ENCODE results near the gene PROX1.
"Not testable (repeated sequence)": the region's sequence is repeated elsewhere in the genome, so short reads cannot be mapped to it uniquely, and the experiment has no call there.

The PROX1 gene

DNA sequence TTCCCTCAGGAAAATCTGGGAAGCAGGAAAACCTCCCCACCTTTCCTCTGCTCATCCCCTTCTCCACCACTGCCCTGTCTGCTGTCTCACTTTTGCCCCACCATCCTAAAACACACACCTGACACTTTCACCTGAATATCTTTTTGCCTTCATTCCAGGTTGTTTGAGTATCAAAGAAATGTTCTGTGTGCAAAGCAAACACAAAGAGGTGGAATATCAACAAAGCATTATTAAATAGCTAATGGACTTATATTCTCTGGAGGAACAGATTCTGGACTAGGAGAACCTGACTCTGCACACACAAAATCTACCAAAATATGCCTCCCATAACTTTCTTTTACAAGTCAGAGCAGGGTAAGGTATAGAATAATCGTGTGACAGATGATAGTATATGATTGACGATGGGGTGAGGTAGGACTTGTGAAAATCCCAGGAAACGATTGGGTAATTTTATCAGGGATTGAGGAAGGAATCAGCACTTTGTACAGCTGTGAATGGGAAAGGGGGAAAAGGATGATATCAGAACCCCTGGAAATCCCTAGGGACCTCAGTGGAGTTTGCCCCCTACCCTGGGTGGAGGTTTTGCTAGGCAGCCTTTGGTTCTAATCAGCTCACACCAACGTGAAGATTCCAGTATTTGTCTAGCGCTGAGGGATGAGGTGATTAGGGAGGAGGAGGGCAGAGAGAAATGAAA lies 87.7 kb downstream of the PROX1 start:
- TF ChIP-seq, protein P1, sequence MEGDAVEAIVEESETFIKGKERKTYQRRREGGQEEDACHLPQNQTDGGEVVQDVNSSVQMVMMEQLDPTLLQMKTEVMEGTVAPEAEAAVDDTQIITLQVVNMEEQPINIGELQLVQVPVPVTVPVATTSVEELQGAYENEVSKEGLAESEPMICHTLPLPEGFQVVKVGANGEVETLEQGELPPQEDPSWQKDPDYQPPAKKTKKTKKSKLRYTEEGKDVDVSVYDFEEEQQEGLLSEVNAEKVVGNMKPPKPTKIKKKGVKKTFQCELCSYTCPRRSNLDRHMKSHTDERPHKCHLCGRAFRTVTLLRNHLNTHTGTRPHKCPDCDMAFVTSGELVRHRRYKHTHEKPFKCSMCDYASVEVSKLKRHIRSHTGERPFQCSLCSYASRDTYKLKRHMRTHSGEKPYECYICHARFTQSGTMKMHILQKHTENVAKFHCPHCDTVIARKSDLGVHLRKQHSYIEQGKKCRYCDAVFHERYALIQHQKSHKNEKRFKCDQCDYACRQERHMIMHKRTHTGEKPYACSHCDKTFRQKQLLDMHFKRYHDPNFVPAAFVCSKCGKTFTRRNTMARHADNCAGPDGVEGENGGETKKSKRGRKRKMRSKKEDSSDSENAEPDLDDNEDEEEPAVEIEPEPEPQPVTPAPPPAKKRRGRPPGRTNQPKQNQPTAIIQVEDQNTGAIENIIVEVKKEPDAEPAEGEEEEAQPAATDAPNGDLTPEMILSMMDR (IDR thresholded peaks at IDR 0.05; ENCODE audit: low read depth, low read length, missing control alignments), result no peak
- no peak for DNase-seq (ENCODE audit: low read depth)
- H3K4me3 ChIP-seq (ENCODE audit: low read depth, low read length), result no peak overlapping the region

DNA sequence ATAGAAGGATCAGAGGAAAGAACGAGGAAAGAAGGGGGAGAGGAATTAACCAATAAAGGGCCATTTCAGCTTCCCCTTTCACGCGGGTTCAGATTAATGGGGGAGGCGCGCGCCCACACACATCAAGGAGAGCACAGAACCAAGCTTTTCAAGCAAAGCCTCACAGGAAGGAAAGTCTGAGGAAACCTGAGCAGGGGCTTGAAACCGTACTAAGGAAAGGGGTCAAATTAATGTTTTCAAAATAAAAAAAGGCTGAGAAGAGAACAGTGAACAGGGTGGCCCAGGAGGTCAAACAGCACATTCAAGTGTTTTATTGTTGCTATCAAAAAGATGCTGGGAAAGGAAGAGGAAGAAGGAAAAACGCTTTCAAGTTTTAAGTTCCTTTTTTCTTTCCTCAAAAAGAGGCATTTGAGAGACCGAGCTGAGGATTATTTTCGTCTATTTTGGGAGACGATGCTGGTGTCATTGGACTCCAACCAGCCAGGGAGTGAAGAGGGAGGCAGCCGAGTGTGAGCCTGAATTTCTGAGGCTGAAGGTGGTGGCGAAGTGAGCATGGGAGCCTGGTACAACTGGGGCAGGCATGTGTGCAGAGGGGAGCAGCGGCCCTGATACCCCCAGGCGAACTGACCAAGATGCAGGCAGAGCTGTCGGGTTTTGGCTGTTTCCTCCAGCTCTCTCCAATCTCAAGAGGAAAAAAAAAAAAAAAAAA lies 88.4 kb downstream of the PROX1 start:
- TF ChIP-seq, protein P1 (IDR thresholded peaks at IDR 0.05; ENCODE audit: low read depth, low read length, missing control alignments), result no peak
- no peak for DNase-seq (ENCODE audit: low read depth)
- no peak overlapping the region for H3K4me3 ChIP-seq (ENCODE audit: low read depth, low read length)

DNA sequence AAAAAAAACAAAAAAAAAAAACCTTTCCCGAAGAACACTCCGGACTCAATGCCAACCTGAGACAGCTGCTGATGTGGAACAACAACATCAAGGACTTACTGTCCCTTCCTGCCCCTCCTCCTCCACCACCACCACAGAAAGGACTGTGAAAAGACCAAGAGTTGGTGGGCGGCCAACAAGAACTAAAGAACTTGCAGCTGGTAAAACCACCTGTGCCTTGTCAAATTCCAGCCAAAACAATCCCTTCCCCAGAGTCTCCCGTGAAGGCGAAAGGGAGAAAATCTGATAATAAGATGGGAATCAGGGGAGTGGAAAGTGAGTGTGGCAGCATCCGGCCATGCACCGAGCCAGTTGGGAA lies 88.9 kb downstream of the PROX1 start:
- no peak for DNase-seq (ENCODE audit: low read depth)
- TF ChIP-seq, protein P1 (IDR thresholded peaks at IDR 0.05; ENCODE audit: low read depth, low read length, missing control alignments), result no peak
- H3K4me3 ChIP-seq (ENCODE audit: low read depth, low read length), result no peak overlapping the region

DNA sequence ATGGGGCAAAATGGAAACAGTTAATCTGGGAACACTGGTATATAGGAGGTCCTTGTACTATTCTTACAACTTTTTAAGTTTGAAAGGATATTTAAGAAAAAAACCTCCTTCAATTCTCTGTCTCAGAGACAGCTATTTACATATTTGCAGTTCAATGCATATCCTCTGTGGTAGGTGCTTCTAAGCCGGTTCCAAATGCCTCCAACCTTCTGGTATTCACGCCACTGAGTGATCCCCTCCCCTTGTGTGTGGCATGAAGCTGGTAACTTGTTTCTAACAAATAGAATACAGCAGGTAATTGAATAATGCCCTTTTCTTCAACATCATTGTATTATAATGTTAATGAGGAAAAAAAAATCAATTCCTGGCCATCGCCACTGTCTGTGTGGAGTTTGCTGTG lies 91.2 kb downstream of the PROX1 start:
- H3K4me3 ChIP-seq (ENCODE audit: low read depth, low read length), result no peak overlapping the region
- DNase-seq (ENCODE audit: low read depth), result no peak
- TF ChIP-seq, protein P1 (IDR thresholded peaks at IDR 0.05; ENCODE audit: low read depth, low read length, missing control alignments), result no peak

DNA sequence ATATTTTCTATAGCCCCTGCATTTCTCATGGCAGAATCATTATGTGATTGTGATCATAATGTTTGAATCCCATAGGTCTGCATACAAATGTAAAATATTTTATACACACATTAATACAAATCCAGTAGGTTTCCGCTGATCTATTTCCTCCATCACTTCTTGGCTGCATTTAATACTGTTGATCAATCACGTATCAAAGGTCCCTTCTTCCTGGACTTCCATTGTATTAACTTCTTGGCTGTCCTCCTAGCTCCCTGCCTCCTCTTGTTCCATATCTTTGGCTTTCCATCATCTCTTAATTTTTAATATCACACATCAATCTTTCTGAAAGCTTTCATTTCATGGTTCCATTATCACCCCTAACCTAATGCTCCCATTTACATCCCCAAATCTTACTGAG lies 97.6 kb downstream of the PROX1 start:
- H3K4me3 ChIP-seq (ENCODE audit: low read depth, low read length), result no peak overlapping the region
- no peak for DNase-seq (ENCODE audit: low read depth)
- TF ChIP-seq, protein P1 (IDR thresholded peaks at IDR 0.05; ENCODE audit: low read depth, low read length, missing control alignments), result no peak

DNA sequence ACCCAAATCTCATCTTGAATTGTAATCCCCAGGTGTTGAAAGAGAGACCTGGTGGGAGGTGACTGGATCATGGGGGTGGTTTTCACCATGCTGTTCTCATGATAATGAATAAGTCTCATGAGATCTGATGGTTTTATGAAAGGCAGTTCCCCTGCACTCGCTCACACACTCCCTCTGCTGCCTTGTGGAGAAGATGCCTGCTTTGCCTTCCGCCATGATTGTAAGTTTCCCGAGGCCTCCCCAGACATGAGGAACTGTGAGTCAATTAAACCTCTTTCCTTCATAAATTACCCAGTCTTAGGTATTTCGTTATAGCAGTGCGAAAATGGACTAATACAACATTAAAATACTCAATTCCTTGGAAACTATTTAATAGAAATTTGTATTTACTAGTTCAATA lies 99.2 kb downstream of the PROX1 start:
- DNase-seq (ENCODE audit: low read depth), result no peak
- TF ChIP-seq, protein P1 (IDR thresholded peaks at IDR 0.05; ENCODE audit: low read depth, low read length, missing control alignments), result no peak
- no peak overlapping the region for H3K4me3 ChIP-seq (ENCODE audit: low read depth, low read length)

DNA sequence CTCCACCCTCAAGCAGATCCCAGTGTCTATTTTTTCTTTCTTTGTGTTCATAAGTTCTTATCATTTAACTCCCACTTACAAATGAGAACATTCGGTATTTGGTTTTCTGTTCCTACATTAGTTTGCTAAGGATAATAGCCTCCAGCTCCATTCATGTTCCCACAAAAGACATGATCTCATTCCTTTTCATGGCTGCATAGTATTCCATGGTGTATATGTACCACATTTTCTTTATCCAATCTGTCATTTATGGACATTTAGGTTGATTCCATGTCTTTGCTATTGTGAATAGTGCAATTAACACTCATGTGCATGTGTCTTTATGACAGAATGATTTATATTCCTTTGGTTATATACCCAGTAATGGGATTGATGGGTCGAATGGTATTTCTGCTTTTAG lies 101.2 kb downstream of the PROX1 start:
- H3K4me3 ChIP-seq (ENCODE audit: low read depth, low read length); DNase-seq (ENCODE audit: low read depth): not testable (repeated sequence)
